ENCODE measurements around the gene WNT6.

The WNT6 gene

DNA sequence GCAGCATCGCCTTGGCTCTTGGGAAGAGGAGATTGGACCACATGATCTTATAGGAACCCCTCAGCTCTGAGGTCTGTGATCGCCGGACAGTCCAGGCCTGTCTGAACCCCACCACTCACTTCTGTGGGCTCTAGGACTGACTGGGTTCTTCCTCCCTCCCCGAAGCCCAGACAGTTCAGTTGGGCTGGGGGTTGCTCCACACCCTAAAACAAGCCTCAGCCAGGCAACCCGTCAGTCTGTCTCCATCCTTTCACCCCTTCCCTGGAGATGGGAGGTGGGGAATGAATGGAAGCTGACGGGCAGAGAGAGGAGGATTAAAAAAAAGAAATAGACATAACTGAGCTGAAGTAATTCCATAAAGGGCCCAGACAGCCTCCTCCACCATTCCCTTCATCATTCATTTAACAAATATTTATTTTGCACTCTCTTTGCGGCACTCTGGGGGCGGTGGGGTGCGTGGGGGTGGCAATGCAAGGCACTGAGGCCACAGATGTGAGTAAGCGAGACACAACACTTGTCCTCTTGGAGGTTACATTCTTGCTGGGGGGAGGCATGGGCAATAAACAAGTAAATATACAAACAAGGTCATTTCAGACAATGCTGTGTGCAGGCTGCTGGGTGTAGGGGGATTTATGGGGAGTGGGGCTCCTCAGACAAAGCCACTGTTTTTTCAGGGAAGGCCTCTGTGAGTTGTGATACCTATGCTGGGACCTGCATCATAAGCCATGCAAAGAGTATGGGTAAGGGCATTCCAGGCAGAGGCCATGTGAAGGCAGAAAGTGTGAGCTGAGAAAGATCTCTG, 33.9 kb downstream of the WNT6 start:
- no peak for DNase-seq (ENCODE audit: low read depth)

DNA sequence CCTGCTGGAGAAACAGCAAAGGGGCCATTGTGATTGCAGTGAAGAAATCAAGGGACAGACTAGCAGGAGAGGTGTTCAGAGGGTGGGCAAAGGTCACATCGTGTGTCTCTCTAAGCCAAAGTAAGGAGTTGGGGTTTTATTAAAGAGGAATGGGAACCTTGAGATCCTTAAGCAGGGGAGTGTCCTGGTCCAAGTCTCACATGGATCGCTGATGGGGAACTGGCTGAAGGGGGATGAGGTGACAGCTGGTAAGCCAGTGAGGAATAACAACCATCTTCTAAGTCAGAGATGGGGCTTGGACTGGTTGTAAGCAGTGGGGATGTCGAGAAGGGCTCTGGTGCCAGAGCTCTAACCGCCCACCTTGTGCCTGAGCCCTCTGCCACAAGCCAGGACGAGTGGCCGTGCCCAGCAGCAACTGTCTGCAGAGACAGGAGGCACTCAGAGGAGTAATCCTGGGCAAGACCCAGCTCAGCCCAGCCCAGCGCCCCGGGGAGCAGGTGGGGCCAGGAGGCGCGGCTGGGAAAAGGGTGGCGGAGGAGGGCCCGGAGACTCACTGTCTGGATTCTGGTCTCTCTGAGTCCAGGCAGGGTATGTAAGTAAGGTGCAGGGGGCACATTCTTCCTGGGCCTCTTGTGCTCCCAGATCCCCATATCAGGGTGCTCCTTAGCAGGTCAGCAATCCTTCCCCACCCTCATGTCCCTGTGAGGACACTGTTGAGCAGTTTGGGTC, 34.7 kb downstream of the WNT6 start:
- no peak for DNase-seq (ENCODE audit: low read depth)

GRCh38 chr2:218894880-218895157, 35.2 kb downstream of the WNT6 start:
- no peak for DNase-seq (ENCODE audit: low read depth)

GRCh38 chr2:218895326-218895725, 35.7 kb downstream of the WNT6 start:
- no peak for DNase-seq (ENCODE audit: low read depth)

DNA sequence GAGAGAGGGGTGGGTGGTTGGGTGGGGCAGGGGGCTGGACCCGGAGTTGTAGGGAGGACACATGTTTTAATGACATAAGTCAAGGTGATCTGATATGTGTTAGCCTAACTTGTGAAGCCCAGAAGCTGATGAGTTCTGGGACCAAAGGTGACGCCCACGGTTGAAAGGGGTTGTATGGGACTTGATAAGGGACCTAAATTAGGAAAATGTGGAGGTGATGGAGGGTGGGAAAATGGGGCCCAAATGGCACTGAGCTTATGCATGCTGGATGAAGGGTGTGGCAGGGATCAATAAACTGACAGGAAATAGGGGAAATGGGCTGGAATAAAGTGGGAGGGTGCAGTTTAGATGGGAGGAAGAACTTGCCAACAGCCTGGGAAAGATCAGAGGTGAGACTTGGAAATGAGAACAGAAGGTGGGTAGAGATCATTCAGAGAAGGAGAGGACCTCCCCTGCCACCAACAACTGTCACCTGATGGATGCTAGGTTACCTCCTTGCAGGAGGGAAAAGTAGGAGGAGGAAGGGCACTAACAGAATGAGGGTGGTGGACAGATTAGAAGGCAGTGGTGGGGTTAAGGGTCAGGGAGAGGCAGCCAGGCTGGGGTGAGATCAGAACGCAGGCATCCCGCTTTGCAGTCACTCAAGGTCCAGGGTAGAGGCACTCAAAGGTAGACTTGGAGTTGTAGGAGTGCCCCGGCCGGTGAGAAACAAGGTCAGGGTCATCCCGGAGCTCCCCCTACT, 36.3 kb downstream of the WNT6 start:
- DNase-seq (ENCODE audit: low read depth): no peak

DNA sequence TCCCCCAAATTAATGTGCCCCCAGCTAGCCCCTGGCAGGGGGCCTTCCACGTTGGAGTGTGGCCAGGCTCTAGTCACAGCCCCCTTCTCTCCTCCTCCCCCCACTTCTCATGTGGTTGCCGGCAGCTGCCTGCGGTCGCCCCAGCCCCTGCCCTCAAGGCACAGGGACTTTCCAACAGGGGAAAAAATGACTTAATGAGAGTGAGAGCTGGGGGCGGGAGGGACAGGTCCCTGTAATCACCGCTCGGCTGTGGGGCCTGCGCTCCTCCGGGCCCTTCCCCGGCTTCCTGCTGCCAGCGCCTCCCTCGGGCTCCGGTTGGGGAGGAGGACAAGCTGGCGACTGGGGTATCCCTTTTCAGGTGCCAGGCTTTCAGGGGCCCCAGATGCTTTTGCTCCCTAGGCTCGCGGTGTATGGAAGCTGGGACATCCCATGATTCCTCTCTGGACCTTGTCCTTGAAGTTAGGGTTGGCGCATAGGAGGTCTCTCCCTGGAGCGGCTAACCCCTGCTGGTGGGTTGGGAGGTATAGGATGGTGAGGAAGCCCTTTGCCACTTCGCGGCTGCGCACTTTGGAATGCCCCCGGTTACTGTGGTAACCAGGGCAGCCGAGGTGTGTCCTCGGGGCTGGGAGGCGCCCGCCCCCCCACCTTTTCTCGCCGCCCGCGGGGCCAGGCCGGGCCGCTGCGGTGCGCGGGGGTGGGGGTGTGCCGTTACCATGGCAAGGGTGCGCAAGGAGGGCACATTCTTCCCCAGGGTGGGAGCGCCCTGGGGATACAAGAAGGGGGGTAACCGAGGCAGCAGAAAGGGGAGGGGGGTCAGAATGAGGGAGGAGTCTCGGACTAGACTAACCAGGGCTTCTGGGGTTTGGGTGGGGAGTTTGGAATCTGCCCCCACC, 37.1 kb downstream of the WNT6 start:
- DNase-seq (ENCODE audit: low read depth): peak; percentile 46

- no peak for DNase-seq (ENCODE audit: low read depth)
Observed at GRCh38 chr2:218897394-218898108, 37.9 kb downstream of the WNT6 start.

- DNase-seq (ENCODE audit: low read depth): peak; percentile 59
Observed at GRCh38 chr2:218898109-218898878, 38.7 kb downstream of the WNT6 start.

- DNase-seq (ENCODE audit: low read depth): no peak
Observed at GRCh38 chr2:218899147-218899546, 39.5 kb downstream of the WNT6 start.

DNA sequence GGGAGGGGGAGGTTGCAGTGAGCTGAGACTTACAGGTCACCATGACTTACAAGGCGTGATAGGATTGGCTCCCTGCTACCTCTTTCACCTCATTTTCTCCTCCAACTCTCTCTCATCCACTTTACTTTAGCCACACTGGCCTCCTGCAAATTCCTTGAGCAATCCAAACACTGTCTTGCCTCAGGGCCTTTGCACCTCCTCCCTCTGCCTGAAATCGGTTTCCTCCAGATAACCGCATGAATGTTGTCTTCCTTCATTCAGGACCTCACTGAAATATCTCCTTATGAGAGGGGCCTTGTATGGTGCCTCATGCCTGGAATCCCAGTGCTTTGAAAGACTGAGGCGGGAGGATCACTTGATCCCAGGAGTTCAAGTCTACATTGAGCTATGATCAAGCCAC, 42.8 kb downstream of the WNT6 start:
- no peak for DNase-seq (ENCODE audit: low read depth)

DNA sequence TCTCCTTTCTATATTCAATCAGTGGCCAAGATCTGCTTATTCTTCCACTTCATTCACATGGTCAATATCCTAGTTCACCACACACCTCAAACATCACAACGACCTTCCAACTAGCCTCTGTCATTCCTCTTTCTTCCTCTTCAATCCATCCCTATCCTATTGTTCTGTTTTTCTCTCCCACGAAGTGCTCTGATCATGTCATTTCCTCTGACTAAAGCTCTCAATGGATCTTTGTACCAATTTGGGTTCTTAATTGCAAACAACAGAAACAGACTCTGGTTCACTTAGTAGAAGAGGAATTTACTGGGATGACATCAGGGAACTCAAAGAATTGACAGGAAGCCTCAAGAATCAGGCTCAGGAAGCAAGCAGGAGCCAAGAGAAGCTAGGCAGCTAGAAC, 44.6 kb downstream of the WNT6 start:
- DNase-seq (ENCODE audit: low read depth): no peak

DNA sequence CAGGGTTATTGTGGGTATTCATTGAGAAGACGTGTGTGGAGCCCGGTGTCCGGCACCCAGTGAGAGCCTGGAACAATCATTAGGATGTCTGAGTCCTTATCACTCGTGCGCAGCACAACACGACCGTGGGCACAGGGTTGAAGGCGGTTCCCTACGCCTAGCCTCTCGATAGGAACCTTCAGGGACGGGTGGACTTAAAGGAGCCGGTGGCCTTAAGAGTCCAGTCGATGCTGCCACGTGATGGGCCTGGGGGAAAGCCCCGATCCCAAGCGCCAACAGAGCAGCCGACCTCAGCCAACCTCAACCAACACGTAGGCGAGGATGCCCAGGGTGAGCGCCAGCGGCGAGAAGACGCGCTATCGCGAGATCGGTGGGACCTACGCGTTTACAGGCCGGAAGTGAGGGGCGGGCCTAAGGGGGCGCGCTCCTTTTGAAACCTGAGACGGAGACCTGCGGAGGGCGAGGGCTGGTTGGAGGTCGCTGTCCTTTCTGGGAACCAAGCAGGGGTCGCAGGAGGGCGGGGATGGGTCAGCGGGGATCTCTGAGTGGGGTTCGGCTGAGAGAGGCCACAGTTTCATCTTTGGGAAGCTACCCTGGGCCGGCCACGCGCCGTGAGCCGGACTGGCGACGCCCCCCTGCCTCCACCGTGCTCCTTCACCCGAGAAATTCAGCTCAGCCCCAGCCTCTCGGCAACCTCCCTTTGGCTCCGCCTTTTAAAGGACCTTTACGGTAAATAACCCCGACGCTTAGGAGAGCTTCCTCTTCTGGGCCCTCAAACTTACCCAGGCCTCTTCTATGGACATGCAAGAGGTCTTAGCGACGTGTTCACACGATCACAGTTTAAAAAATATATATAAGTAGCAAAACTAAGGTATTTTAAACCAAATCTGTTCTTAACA, 49.4 kb downstream of the WNT6 start:
- DNase-seq (ENCODE audit: low read depth): peak; percentile 54

- no peak for DNase-seq (ENCODE audit: low read depth)
Observed at GRCh38 chr2:218910741-218911140, 51.1 kb downstream of the WNT6 start.

DNA sequence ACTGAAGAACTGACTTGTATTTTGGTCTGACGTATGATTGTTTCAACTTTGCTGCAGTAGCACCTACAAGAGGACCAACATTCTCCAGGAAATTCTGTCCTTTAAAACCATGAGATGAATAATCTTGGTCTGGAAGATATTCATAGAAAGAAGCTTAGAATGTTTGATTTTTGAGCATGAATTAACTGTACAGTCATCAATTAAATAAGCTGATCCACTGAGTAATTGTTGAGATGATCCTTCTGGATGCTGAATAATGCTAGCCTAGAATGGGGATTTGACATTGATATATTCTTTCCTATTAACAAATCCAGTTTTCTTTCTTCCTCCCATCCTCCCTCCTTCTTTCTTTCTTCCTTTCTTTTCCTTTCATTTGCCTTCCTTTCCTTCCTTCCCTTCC, 60.9 kb downstream of the WNT6 start:
- no peak for DNase-seq (ENCODE audit: low read depth)

Measured in ELR (cell line).